Fibroblast of mammary gland (primary cell): ENCODE results near the gene CLEC16A.

ENCODE experiments used
- DNase-seq: peaks from one replicate; pipeline ENCODE4 v3.0.0-alpha.2; 2010; ENCODE audit warnings: low read depth
- H3K4me3 ChIP-seq: 2 replicates; pipeline ENCODE4 v1.5.1; 2011; ENCODE audit warnings: low read depth, mild to moderate bottlenecking, low read length, moderate library complexity; ENCODE audit not compliant: control insufficient read depth
- TF ChIP-seq, protein P1 (sequence below): conservative IDR thresholded peaks from 2 replicates; pipeline ENCODE4 v1.5.1; 2011; ENCODE audit warnings: low read depth, low read length, inconsistent platforms; ENCODE audit not compliant: control insufficient read depth, insufficient read depth

The CLEC16A gene

GRCh38 chr16:11111856-11112634 is 167.7 kb downstream of the CLEC16A start:
- no peak for DNase-seq
- H3K4me3 ChIP-seq, result no peak overlapping the region
- TF ChIP-seq, protein P1, sequence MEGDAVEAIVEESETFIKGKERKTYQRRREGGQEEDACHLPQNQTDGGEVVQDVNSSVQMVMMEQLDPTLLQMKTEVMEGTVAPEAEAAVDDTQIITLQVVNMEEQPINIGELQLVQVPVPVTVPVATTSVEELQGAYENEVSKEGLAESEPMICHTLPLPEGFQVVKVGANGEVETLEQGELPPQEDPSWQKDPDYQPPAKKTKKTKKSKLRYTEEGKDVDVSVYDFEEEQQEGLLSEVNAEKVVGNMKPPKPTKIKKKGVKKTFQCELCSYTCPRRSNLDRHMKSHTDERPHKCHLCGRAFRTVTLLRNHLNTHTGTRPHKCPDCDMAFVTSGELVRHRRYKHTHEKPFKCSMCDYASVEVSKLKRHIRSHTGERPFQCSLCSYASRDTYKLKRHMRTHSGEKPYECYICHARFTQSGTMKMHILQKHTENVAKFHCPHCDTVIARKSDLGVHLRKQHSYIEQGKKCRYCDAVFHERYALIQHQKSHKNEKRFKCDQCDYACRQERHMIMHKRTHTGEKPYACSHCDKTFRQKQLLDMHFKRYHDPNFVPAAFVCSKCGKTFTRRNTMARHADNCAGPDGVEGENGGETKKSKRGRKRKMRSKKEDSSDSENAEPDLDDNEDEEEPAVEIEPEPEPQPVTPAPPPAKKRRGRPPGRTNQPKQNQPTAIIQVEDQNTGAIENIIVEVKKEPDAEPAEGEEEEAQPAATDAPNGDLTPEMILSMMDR, result no peak

DNA sequence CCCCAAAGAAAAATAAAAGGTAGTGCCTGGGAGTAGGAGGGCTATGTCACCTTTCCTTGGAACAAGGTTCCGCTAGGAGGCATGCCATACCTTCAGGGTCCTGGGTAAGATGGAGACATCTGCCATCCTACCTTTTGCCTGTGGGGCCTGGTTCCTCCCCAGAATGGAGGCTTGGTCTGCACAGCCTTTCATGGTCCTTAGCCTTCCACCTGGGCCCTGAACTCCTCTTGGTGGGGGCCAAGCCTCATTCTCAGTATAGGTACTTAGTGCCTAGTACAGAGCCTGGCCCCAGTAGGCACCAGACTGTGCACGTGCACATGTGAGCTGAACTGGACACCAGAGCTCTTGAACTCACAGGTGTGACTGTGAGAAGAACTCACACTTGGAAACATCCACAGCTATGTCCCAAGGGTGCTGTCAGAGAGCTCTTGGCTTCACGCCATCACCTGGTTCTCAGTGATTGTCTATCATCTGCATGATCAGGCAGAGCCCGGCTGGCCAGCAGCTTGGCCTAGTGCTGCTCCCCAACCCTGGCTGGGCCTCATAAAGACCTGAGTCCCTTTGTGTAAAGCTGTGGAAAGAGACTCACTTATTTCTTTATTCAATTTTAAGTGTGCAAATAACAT is 168.5 kb downstream of the CLEC16A start:
- no peak for DNase-seq
- no peak overlapping the region for H3K4me3 ChIP-seq
- TF ChIP-seq, protein P1, result no peak

- TF ChIP-seq, protein P1, result no peak
- no peak overlapping the region for H3K4me3 ChIP-seq
- no peak for DNase-seq
Measured at GRCh38 chr16:11114366-11115164, 170.2 kb downstream of the CLEC16A start.

DNA sequence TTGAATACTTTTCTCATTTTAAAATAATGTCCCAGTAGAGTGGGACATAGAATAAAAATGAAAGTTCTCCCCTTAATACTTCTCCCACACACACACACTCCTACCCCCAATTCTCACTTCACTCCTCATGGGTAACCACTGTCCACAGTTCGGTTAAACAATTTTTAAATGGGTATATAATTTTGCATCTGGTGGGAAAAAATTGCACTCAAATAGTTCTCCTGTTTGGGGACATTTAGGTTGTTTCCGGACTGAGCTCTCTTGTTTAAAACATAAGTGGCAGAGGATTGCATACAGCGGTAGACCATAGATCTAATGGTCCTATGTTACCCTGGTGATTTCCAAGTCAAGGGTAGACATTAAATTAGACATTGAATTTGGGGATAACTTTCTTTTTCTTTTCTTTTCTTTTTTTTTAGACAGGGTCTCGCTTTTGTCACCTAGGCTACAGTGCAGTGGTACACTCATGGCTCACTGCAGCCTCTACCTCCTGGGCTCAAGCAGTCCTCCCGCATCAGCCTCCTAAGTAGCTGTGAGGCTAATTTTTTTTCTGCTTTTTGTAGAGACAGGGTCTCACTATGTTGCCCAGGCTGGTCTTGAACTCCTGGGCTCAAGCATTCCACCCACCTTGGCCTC is 173.3 kb downstream of the CLEC16A start:
- no peak overlapping the region for H3K4me3 ChIP-seq
- TF ChIP-seq, protein P1, result no peak
- no peak for DNase-seq

DNA sequence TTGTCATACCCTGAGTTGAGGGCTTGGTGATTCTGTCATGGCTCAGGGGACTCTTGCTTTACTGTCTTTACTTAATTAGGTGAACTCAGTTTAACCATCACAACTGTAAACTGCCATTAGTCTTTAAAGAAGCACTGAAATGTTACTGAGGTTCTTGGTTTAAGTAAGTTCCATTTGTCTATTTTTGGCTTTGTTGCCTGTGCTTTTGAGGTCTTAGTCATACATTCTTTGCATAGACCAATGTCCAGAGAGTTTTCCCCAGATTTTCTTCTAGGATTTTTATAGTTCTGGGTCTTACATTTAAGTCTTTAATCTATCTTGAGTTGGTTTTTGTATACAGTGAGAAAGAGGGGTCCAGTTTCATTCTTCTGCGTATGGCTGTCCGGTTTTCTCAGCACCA is 174.1 kb downstream of the CLEC16A start:
- no peak overlapping the region for H3K4me3 ChIP-seq
- TF ChIP-seq, protein P1, result no peak
- no peak for DNase-seq

GRCh38 chr16:11121083-11121608 is 176.8 kb downstream of the CLEC16A start:
- DNase-seq, result no peak
- TF ChIP-seq, protein P1, result no peak
- H3K4me3 ChIP-seq, result no peak overlapping the region
